Liver (tissue), 3 donors: ENCODE data around the gene RALGAPB.

Source experiments
- CTCF ChIP-seq: fragments of 150-350 bp; IDR thresholded peaks from 2 replicates; pipeline ENCODE4 v1.5.1; 2017; ENCODE audit warnings: improper control_type of control experiment, low read depth, low read length; ENCODE audit not compliant: missing input control
- EGR1 ChIP-seq, 2 donors: IDR thresholded peaks; 2 replicates each; pipeline ENCODE4 v1.6.1; 2016 to 2018; ENCODE audit warnings: antibody characterized with exemption in 2 of 2, low read depth in 2 of 2
- GABPA ChIP-seq, 2 donors: IDR thresholded peaks in 1 of 2; conservative IDR thresholded peaks in 1 of 2; 2 replicates each; pipeline ENCODE4 v1.6.1; 2016; ENCODE audit warnings: antibody characterized with exemption in 2 of 2, mild to moderate bottlenecking in 1 of 2, moderate library complexity in 1 of 2
- YY1 ChIP-seq: IDR thresholded peaks from 2 replicates; pipeline ENCODE4 v1.6.1; 2016; ENCODE audit warnings: antibody characterized with exemption, mild to moderate bottlenecking
- donor health status: healthy.
- donor health status: healthy.

- no peak for TF ChIP-seq CTCF
- no peak for TF ChIP-seq GABPA (IDR thresholded peaks at IDR 0.05 in 1 of 2, conservative IDR thresholded peaks at IDR 0.05 in 1 of 2)
- TF ChIP-seq YY1, result no peak
- no peak for TF ChIP-seq EGR1 (IDR thresholded peaks at IDR 0.05; ENCODE audit: low read depth in 2 of 2)
Observed at GRCh38 chr20:38427655-38428023, 45.0 kb upstream of the RALGAPB start.
